Brain microvascular endothelial cell (primary cell): ENCODE measurements around the gene FOSB.

ENCODE experiments used
- DNase-seq: peaks from one replicate; pipeline ENCODE4 v3.0.0-alpha.2; 2020
- H3K27ac ChIP-seq: fragments of 250-450 bp; sonication (Bioruptor Pico); 2 replicates; pipeline ENCODE4 v1.5.1; 2020; ENCODE audit warnings: mild to moderate bottlenecking, moderate library complexity
- H3K27me3 ChIP-seq: fragments of 250-450 bp; sonication (Bioruptor Pico); replicated peaks from 2 replicates; pipeline ENCODE4 v1.5.1; 2020; ENCODE audit warnings: mild to moderate bottlenecking
- H3K36me3 ChIP-seq: fragments of 250-450 bp; sonication (Bioruptor Pico); replicated peaks from 2 replicates; pipeline ENCODE4 v1.5.1; 2020; ENCODE audit warnings: mild to moderate bottlenecking
- H3K4me3 ChIP-seq: 2 replicates; pipeline ENCODE4 v1.5.1; 2011; ENCODE audit warnings: low read depth, mild to moderate bottlenecking, control low read depth, low read length, moderate library complexity
- in situ Hi-C: cut with HindIII; loops from 2 replicates; pipeline ENCODE4 v1.10.0; 2017; ENCODE audit warnings: low sequenced_read_pairs, low pct_ligation_motif_present
- TF ChIP-seq, protein P1 (sequence below): IDR thresholded peaks from 2 replicates; pipeline ENCODE4 v1.5.1; 2011; ENCODE audit warnings: low read depth, mild to moderate bottlenecking, moderate library complexity, low read length, control low read depth, inconsistent platforms; ENCODE audit errors: missing control alignments

FOSB gene

DNA sequence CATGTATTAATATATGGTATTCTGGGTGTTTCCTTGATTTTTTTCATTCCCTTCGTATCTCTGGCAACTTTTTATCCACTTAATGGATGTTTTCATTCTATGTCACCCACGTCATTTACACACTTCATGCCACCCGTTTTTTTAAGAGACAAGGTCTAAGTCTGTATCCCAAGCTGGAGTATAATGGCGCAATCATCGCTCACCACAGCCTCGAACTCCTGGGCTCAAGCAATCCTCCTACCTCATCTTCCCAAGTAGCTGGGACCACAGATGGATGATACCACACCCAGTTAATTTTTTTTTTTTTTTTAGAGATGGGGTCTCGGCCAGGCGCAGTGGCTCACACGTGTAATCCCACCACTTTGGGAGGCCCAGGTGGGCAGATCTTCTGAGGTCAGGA lies 36.1 kb downstream of the FOSB start:
- Histone ChIP-seq H3K27ac (no peak overlapping the region), H3K4me3 (no peak overlapping the region), H3K27me3 (no peaks in the 10 kb centered on the region), H3K36me3 (no peaks in the 10 kb centered on the region)
- DNase-seq, result no peak
- in situ Hi-C loops, result no loop called here
- TF ChIP-seq, protein P1, sequence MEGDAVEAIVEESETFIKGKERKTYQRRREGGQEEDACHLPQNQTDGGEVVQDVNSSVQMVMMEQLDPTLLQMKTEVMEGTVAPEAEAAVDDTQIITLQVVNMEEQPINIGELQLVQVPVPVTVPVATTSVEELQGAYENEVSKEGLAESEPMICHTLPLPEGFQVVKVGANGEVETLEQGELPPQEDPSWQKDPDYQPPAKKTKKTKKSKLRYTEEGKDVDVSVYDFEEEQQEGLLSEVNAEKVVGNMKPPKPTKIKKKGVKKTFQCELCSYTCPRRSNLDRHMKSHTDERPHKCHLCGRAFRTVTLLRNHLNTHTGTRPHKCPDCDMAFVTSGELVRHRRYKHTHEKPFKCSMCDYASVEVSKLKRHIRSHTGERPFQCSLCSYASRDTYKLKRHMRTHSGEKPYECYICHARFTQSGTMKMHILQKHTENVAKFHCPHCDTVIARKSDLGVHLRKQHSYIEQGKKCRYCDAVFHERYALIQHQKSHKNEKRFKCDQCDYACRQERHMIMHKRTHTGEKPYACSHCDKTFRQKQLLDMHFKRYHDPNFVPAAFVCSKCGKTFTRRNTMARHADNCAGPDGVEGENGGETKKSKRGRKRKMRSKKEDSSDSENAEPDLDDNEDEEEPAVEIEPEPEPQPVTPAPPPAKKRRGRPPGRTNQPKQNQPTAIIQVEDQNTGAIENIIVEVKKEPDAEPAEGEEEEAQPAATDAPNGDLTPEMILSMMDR, result no peak

DNA sequence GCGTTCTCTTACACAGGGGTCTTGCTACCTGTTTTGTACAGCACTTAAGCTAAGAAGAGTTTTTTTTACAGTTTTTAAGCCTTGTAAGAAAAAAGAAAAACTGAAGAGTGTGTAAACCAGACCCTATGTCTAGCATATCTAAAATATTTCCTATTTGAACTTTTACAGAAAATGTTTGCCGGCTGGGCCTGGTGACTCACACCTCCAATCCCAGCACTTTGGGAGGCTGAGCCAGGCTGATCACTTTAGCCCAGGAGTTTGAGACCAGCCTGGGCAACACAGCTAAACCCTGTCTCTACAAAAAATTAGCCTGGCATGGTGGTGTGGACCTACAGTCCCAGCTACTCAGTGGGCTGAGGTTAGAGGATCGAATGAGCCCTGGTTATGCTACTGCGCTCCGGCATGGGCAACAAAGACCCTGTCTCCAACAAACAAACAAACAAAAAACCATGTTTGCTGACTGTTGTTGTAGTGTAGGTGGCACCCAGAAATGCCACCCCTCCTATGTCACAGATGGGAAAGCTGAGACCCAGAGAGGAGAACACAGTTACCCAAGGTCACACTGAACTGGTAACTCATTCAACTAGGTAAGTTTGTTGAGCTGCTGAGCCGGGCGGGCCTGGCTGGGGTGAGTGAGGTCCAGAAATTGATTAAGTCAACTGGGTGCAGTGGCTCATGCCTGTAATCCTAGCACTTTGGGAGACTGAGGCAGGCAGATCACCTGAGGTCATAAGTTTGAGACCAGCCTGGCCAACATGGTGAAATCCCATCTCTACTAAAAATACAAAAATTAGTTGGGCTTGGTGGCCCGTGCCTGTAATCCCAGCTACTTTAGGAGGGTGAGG lies 37.6 kb downstream of the FOSB start:
- Histone ChIP-seq H3K4me3 (no peak overlapping the region), H3K27ac (peak overlapping the region; percentile 91), H3K27me3 (no peaks in the 10 kb centered on the region), H3K36me3 (no peaks in the 10 kb centered on the region)
- TF ChIP-seq, protein P1, result no peak
- peak; percentile 54 for DNase-seq
- in situ Hi-C loops, result no loop called here

DNA sequence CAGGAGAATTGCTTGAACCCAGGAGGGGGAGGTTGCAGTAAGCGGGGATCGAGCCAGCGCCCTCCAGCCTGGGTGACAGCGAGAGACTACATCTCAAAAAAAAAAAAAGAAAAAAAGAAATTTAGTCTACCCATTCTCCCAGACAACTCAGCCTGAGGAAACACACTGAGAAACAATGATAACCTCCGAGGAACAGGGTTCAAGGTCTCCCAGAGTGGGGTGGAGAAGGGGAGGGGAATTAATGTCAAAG lies 38.1 kb downstream of the FOSB start:
- peak overlapping the region; percentile 91 for H3K4me3 ChIP-seq
- H3K36me3 ChIP-seq, result no peaks in the 10 kb centered on the region
- no peaks in the 10 kb centered on the region for H3K27me3 ChIP-seq
- in situ Hi-C loops, result no loop called here
- TF ChIP-seq, protein P1, result no peak
- DNase-seq, result no peak
- peak overlapping the region; percentile 91 for H3K27ac ChIP-seq

DNA sequence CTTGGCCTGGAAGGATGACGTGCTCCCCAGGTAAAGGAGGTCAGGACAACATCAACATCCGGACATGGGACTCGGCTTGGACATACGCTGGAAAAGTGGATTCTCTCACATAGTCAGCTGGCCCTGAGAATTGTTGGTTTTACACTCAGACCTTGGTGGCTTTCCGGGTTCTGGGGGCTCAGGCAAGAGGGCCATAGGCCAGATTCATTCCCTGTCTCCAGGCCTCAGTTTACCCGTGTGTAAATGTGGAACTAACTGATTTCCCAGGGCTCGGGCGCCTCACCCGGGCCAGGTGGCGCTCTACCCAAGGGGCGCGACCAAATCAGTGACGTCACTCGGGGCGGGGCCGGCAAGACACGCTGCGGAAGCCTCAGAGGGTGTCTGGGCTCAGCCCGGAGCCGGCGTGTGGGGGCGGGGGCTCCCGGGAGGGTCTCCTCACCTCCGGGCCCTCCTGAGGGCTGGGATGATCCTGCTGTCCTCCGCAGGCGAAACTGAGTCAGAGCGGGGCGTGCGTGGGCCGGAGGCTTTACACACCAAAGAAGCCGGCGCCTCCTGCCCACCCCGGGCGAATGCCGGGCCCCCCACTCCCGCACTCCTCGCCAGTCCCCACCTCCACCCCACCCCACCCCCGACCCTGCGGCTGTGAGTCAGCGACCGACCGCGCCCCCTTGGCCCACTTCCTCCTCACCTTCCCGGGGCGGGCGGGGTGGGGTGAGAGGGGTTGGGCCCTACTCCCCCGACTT lies 38.6 kb downstream of the FOSB start:
- in situ Hi-C loops, result no loop called here
- Histone ChIP-seq H3K4me3 (peak overlapping the region; percentile 91), H3K36me3 (peaks cover 3% of the 10 kb centered on the region), H3K27me3 (no peaks in the 10 kb centered on the region), H3K27ac (peak overlapping the region; percentile 91)
- peak; percentile 92 for DNase-seq
- TF ChIP-seq, protein P1, result peak; percentile 57

DNA sequence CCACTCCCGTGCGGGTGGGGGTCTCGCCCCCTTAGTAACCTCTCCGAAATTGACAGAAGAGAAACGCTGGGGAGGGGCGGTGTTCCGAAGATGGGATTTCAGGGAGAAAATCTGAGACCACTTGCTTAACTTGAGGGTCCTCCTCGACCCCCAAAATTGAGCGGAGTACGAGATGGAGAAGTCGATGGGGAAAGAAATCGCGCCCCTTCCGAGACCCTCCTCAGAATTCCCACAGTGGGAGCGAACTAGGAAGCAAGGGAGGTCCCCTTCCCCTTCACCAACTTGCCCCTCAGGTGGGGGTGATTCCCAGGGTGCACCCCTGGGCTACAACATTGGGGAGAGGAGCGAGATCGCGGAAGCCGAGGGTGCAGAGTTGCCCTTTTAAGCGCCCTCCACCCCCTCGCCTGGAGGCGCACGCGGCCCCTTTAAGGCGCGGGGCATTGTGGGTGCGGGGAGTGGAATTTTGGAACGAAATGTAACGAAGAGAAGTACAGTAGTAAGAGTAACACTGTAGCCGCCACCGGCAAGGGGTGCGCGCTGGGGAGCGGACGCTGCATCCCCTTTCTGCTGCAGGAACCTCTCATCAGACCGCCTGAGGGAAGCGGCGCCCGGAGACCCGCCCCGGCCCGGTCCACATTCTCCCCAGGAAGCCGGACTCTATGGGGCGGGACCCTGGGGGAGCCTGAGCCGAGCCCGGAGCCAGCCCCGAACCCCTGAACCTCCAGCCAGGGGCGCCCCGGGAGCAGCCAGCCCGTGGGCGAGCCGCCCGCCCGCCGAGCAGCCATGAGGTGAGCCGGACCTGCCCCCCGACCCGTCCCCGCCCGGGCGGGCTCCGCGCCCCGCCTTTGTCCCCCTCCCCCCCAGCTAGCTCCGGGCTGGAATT lies 39.4 kb downstream of the FOSB start, which contains the start of gene VASP:
TSS of gene VASP (plus strand) at position 491 of the 883 bp plus-strand sequence. CDS start at position 784, 293 bp downstream.
- peak; percentile 85 for DNase-seq
- in situ Hi-C loops, result no loop called here

More for the DNA sequence above, 39.4 kb downstream of the FOSB start, which contains the start of gene VASP:
- TF ChIP-seq, protein P1, result peak; percentile 1
- Histone ChIP-seq H3K36me3 (peaks cover 3% of the 10 kb centered on the region), H3K27me3 (no peaks in the 10 kb centered on the region), H3K4me3 (peak within 1 kb of the TSS; percentile 91), H3K27ac (peak within 1 kb of the TSS; percentile 91)
